Activated CD8-positive, alpha-beta memory T cell treated with anti-CD3 and anti-CD28 coated beads, Interleukin-2, amount 50 U/mL, for 24 hours (primary cell): ENCODE results near the gene SYCP1.
"Not testable (repeated sequence)": the region's sequence is repeated elsewhere in the genome, so short reads cannot be mapped to it uniquely, and the experiment has no call there.

Experiments used
- DNase-seq: peaks from one replicate; pipeline ENCODE4 v3.0.0-alpha.2; 2020; ENCODE audit errors: extremely low read depth

SYCP1 gene, protein sequence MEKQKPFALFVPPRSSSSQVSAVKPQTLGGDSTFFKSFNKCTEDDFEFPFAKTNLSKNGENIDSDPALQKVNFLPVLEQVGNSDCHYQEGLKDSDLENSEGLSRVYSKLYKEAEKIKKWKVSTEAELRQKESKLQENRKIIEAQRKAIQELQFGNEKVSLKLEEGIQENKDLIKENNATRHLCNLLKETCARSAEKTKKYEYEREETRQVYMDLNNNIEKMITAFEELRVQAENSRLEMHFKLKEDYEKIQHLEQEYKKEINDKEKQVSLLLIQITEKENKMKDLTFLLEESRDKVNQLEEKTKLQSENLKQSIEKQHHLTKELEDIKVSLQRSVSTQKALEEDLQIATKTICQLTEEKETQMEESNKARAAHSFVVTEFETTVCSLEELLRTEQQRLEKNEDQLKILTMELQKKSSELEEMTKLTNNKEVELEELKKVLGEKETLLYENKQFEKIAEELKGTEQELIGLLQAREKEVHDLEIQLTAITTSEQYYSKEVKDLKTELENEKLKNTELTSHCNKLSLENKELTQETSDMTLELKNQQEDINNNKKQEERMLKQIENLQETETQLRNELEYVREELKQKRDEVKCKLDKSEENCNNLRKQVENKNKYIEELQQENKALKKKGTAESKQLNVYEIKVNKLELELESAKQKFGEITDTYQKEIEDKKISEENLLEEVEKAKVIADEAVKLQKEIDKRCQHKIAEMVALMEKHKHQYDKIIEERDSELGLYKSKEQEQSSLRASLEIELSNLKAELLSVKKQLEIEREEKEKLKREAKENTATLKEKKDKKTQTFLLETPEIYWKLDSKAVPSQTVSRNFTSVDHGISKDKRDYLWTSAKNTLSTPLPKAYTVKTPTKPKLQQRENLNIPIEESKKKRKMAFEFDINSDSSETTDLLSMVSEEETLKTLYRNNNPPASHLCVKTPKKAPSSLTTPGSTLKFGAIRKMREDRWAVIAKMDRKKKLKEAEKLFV

GRCh38 chr1:114854693-114855320, at the start of gene SYCP1:
SYCP1 (plus strand) TSS chr1:114854863; CDS start chr1:114855465, 602 bp downstream.
- no peak for DNase-seq

DNA sequence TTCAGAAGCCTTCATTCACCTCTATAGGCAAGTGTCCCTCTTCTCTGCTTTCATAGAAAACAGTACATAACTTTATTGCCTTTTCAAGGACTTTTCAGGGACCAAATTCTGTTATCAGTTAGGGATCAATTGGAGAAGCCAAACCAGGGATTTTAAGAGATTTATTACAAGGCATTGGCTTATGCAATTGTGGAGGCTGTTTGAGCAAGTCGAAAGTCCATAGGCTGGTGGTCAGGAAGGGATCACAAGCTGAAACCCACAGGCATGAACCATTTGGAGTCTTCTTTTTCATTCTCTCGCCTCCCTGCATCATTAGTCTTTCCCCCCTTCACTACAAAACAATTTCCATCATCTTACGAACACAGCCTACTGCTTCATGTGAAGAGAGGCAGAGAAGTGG, 34.8 kb upstream of the SYCP1 start:
- no peak for DNase-seq

- no peak for DNase-seq
Measured at GRCh38 chr1:114820392-114820791, 34.3 kb upstream of the SYCP1 start.

DNA sequence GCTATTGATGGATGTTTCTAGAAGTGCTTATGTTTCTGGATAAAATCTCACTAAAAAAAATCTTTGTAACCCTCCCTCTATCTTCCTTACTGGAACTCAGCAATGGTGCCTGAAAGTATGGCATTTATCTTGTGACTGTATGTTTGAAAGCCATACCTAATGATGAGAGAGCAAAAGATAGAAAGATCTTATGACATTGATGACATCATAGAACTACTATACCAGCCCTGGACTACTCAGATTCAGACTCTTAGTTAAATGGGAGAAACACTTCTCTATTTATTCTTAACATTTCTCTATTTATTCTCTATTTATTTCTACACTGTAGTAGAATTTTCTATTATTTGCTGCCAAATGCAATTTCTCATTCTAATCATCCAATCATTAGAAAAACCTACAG, 32.7 kb upstream of the SYCP1 start:
- no peak for DNase-seq

- no peak for DNase-seq
Measured at GRCh38 chr1:114828251-114828650, 26.4 kb upstream of the SYCP1 start.

DNA sequence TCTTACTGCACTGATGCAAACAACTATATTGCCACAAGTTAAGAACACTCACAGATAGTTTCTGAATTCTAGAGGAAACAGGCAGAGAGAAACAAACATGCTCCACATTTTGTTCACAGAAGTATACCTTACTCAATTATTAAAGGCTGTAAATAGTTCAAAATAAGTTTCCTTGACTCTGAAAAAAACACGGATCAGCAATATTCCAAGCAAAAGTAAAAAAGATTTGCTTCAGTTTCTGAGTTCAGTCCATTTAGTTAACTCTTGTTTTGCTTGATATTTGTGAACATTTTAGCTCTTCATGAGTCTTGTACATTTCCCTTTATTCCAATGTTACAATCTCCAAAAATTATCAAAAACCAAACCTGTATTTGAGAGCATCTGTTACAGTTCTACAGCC, 24.6 kb upstream of the SYCP1 start:
- DNase-seq = not testable (repeated sequence)

DNA sequence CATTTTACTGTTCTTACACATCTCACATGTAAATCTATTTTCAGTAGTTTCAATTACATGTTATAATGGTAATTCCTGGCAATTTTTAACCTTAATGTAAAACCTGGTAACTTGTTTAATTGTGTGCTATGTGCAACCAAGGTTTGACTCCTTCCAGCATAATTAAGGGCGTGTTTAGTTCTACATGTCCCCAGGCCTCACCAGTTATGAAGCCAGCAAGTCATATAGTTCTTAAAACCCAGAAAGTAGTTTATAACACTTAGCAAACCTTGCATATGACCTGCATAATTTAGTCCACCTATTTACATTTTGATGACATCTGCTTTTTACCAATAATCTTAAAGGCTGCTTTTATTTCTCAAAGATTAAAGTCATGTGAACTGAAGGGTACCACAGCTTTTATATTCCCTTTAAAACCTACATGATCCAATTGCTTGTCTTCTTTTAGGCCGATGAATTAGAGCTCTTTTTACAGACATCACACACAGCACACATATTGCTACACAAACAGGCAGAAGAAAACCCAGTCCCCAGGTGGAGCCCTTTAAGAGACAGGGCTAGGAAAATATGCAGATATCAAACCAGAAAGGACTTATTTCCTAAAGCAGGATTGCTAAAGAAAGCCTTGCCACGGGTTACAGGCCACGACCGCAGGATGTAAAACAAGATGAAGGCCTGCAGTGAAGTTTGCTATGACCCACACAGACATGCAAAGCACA, 23.2 kb upstream of the SYCP1 start:
- DNase-seq = no peak

GRCh38 chr1:114832057-114832456, 22.6 kb upstream of the SYCP1 start:
- no peak for DNase-seq

DNA sequence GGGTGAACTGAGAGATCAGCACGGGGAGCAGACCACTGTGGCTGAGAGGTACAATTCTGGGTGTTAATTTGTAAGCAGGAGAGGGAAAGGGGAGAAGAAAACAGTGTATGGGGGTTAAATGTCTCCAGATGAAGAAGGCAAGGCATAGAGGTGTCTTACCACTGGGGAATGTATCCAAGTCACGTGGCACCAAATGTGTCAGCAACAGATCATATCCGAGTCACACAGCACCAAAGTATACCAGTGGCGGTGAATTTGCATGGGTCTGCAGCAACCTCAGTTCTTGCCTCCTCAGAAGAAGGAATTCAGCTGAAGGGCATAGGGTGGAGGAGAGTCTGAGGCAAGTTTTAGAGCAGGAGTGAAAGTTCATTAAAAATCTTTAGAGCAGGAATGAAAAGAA, 21.2 kb upstream of the SYCP1 start:
- no peak for DNase-seq

DNA sequence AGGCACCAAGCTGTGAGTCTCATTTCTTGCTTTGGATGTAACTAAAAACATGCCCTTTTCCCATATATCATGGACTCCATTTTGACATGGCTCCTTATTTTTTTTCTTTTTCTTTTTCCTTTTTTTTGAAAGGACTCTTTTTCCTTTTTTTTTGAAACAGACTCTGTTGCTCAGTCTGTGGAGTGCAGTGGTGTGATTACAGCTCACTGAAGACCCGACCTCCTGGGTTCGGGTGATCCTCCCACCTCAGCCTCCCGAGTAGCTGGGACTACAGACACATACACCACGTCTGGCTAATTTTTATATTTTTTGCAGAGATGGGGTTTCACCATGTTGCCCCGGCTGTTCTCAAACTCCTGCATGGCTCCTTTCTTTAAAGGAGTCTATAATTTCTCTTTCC, 10.4 kb upstream of the SYCP1 start:
- DNase-seq = no peak

DNA sequence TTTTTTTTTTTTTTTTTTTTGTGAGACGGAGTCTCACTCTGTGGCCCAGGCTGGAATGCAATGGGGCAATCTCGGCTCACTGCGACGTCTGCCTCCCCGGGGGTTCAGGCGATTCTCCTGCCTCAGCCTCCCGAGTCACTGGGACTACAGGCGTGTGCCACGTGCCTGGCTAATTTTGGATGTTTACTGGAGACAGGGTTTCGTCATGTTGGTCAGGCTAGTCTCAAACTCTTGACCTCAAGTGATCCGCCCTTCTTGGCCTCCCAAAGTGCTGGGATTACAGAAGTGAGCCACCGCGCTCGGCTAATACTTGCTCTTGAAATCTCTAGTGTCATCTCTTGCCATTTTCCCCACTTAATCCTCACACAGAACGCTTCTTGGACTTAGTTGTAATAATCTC, 1.1 kb upstream of the SYCP1 start:
- no peak for DNase-seq

- no peak for DNase-seq
Measured at GRCh38 chr1:114861384-114861783, 6.7 kb downstream of the SYCP1 start.

DNA sequence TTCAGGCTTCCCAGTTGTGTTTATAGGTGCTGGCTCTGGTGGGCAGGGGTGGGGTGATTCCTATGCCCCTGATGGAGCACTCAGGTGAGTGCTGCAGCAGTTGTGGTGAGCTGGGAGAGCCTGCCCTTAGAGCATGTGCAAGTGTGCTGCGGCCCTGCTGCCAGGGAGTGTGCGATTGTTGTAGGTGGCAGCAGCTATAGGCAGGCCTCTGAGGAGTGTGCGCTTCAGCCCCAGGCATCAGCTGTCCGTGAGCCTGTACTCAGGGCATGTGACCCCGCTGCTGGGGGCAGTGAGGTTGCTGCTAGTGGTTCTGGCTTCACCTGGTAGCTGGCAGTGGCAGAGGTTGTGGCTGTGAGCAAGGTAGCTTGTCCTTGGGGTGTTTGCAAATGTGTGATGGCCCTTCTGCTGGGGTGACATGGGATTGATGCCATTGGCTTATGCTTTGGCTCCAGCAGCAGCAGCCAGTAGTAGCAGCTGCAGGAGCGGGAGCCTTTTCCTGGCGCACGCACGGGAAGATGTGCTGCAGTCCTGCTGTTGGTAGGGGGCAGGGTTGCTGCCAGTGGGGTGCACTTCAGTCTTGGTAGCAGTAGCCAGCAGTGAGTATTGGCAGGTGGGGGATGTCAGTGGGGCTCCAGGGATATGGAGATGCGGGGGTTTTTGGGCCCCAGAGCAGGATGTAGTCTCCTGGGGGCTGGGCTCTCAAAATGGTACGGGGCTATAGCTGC, 37.7 kb downstream of the SYCP1 start:
- DNase-seq = no peak

- DNase-seq = no peak
Measured at GRCh38 chr1:114896795-114897194, 42.1 kb downstream of the SYCP1 start.

DNA sequence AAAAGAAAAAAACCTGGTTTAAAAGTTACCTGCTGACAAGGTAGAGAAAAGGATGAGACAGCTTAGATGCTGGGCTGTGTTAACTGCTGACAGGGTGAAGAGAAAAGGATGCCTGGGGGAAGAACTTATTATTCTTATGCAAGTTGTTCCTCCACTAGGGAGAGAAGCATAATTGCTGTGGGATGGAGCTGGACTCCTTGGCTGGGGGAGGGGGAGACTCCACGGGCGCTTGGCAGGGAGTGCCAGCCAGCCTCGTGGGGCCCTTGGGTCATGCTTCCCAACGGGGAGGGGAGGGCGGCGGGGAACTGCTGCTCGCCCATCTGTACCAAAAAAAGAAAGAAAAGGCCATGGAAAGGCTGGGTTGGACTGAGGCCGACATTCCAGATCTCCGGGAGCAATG, 47.2 kb downstream of the SYCP1 start:
- DNase-seq = no peak

GRCh38 chr1:114902343-114902742, 47.7 kb downstream of the SYCP1 start:
- DNase-seq = no peak

DNA sequence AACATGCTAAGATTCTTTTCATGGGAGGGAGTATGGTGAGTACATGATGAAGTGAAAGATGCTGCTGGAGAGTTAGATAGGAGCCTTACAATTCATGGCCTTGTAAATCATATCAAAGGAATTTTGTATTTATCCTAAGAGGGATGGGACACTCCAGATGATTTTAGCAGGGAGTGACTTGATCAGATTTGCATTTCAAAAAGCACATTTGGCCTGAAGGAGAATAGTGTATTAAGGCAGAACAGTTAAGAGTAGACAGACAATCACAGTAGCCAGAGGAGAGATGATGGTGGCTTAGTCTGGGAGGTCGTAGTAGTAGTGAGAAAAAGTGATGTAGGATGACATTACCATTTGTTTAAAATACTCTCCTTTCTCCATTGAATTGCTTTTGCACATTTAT, 48.8 kb downstream of the SYCP1 start:
- DNase-seq = no peak

- not testable (repeated sequence) for DNase-seq
Measured at GRCh38 chr1:114915720-114916119, 61.1 kb downstream of the SYCP1 start.

DNA sequence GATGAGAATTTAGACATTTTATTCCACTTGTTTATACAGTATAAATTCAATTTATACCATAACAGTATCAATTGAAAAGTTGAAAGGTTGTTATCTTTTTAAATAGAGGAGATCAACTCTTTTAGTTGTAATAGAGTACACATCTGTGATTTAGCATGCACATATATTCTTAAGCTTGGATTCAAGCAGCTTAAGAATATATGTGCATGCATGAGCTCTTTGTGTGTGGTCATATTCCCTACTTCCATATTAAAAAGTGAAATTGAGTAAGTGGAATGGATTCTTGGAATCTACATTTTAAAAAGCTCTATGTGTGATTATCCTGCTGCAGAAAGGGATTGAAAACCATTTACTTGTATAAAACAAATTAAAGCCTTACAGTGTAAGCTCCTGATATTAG, 71.9 kb downstream of the SYCP1 start:
- DNase-seq = no peak

- no peak for DNase-seq
Measured at GRCh38 chr1:114927401-114927800, 72.7 kb downstream of the SYCP1 start.

- no peak for DNase-seq
Measured at GRCh38 chr1:114956570-114956969, 101.9 kb downstream of the SYCP1 start.
